HG02938 (cell line): ENCODE measurements around the gene SERAC1.

Experiments
- ATAC-seq: cut with Tn5 transposase; IDR thresholded peaks from one replicate; pipeline ENCODE4 v1.9.1; 2021; ENCODE audit warnings: mild to moderate bottlenecking, moderate library complexity; ENCODE audit not compliant: unreplicated experiment

Gene SERAC1

DNA sequence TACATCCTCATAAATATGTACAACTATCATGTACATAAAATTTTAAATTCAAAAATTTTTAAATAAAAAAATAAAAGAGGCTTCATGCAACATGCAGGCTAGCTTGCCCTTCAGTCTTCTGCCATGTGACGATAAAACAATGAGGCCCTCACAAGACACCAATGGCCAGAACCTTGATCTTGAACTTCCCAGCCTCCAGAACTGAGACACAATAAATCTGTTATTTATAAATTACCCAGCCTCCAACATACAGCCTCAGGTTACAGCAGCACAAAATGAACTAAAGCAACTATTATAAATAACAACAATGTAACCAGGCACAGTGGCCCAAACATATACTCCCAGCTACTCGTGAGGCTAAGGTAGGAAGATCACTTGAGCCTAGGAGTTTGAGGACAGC, 42.8 kb downstream of the SERAC1 start:
- no peak for ATAC-seq

DNA sequence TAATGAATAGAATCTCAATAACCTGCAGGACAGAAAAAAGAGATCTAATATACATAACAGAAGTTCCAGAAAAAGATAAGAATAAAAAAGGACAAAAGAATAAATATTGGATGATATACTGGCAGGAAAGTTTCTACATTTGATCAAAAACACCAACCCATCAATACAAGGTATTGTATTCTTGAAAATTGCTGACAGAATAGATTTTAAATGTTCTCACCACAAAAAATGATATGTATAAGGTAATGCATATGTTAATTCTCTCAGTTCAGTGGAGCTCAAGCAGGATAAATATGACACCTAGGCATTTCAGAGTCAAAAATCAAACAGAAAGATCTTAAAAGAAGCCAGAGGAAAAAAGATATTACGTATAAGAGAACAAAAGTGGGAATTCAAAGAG, 43.8 kb downstream of the SERAC1 start:
- ATAC-seq = no peak

DNA sequence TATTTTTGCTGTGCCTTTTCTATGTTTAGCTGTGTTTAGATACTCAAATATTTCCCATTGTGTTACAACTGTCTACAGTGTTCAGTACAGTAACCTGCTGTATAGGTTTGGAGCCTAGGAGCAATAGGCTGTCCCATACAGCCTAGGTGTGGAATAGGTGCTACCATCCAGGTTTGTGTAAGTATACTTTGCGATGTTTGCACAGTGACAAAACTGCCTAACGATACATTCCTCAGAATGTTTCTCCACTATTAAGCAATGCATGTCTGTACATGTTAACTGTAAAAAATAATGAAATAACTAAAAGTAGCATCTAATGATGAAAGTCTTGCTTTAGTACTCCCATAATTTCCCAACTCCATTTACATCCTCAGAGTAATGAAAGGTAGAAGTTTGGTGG, 46.0 kb downstream of the SERAC1 start:
- ATAC-seq = no peak

DNA sequence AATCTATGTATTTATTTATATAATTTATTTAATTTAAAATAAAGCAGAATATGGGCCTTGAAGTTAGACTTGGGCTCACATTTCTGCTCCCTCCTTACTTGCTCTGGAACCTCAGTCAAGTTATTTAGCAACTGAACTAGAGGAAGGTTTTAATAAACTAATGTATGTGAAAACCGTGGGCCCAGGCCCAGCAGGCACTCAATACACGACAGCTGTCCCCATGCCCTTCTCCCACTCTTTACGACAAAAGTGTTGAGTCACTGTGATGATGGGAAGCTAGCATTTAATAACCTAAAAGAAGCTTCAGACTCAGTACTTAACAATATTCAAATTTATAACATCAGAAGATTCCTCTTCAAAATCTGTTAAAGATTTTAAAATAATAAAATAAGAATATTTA, 46.7 kb downstream of the SERAC1 start:
- ATAC-seq = no peak

DNA sequence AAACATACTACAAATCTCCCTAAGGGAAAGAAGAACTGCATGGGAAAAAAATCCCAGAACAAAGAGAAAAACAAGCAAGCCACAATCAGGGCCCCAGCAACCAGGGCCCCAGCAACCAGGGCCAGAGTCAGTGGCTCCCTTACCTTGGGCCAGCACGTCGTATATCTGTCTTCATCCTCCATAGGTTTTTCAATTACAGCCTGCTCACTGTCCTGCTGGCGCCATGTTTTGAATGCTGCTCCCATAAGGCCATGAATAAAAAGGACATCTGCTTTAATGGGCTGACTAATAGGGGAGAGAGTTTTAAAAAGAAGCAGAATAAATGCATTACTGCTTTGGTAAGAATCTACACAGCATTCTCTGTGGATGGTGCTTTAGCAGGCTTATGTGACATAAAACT, 49.2 kb downstream of the SERAC1 start:
- ATAC-seq = no peak

DNA sequence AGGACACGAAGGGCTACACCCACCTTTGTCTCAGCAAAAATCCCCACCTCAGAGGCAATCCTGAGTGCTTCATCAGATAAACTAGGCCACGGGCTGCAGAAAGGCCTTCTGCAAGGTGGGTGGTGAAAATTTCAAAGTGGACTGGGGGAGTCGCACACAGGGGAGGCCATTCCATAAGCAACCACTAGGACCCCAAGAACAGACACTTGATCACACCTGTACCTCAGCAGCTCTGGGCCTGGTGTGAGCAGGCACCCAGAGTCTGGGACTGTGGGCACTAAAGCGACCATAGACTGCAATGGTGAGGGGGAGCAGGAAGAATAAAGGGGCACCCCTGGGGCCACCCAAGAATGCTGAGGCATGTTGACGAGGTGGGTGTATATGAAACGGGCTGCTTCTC, 52.6 kb downstream of the SERAC1 start:
- no peak for ATAC-seq

DNA sequence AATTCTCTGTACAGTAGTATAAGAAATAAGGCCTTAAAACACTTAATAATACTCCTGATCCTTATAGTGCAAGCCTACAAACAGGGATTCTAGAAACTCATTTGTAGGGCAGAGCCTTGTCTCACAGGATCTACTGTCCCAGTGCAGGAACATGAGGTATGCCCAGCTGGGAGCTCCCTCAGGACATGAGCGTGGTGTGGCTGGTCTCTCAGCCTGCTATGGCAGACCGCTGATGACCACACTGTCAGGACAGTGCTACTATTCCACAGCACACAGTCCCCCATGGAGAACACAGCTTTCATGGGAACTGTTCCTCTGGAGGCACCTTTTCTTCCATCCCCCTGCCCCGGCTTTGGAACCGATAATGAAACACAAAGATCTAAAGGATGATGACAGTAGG, 53.0 kb downstream of the SERAC1 start:
- no peak for ATAC-seq

GRCh38 chr6:158113802-158114201, 54.3 kb downstream of the SERAC1 start:
- ATAC-seq = no peak

DNA sequence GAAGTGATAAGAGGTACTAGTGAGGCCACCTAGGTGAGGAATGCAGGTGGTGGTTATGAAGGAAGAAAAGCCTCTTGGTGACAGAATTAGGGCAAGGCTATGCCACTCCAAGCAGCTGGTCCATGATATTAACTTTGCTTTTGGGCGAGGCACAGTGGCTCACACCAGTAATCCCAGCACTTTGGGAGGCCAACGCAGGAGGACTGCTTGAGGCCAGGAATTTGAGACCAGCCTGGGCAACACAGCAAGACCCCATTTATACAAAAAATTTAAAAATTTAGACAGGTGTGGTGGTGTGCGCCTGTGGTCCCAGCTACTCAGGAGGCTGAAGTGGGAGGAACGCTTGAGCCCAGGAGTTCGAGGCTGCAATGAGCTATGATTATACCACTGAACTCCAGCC, 56.1 kb downstream of the SERAC1 start:
- no peak for ATAC-seq

DNA sequence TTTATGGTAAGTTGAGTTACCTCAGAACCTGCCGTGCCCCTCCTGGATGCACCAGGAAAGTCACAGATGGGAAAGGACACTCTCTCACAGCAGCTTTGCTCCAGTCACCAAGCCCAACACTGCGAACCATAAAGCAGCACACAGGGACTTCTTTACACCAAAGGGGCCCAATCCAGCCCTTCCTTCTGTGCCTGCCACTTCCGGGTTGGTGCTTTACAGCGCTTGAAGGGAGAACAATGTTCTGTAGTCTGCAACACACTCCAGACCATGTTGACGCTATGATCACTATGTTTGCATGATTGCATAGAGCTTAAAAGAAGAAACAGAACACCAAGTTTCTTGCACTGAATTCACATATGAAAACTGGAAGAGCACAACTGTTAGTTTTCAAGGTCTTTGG, 57.1 kb downstream of the SERAC1 start:
- ATAC-seq = no peak

- no peak for ATAC-seq
These were observed 58.3 kb downstream of the SERAC1 start for GRCh38 chr6:158109748-158110147.

DNA sequence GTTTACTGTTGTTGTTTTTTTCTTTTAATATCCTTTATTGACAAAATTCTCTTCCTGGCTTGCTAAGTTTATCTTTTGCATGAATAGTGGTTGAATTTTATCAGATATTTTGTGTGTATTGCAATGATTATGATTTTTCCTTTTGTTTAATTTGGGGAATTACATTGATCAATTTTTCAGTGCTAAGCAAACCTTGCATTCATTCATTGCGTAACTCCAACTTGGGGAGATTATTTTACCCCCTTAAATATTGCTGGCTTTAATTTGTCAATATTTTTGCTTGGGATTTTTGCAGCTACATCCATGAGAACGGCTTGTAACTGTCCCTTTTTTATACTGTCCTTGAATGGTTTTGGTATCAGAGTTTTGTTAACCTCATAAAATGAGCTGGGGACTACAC, 63.4 kb downstream of the SERAC1 start:
- ATAC-seq = no peak

GRCh38 chr6:158103228-158103627, 64.8 kb downstream of the SERAC1 start:
- no peak for ATAC-seq

GRCh38 chr6:158095671-158096070, 72.4 kb downstream of the SERAC1 start:
- no peak for ATAC-seq

- ATAC-seq = no peak
These were observed 73.0 kb downstream of the SERAC1 start for GRCh38 chr6:158095031-158095430.

DNA sequence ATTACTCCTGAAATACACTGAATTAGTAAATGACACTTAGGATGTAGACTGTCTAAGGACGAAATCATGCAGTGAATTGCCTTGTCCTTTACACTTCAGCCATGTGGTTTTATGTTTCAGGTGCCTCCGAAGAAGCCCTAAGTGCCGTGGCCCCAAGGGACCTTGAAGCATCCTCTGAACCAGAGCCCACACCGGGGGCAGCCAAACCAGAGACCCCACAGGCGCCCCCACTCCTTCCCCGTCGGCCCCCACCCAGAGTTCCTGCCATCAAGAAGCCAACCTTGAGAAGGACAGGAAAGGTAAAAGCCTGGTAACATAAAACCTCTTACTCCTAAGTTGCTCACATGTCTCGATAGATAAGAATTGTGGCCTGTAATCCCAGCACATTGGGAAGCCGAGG, 75.3 kb downstream of the SERAC1 start:
- ATAC-seq = no peak

DNA sequence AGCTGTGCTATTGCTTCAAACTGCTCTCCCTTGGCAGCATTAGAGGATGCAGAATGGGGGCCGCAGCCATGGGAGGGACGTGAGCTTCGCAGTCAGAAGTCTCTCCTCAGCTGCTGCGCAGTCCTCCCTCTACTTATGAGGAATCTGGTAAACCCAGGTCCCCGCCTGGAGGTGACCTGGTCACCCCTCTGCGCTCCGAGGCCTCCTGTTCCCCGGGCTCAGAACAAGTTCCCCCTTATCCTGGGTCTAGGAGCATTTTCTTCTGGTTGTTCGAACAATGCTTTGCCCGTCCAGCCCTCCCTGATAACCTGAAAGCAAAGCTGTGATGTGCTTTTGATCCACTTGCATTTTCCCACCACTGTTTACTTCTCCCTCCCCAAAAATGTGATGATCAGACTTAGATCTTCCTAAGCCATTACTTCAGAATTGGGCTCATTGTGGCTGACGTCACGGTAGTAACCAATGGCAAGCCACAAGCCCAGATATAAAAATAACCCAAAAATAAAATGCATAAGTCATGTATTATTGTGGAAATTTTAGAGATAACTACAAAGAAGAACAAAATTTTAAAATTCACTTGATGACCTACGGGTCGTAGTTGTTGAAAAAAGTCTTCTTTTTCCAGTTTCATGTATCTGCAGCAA, 80.7 kb downstream of the SERAC1 start:
- ATAC-seq = no peak

- no peak for ATAC-seq
These were observed 81.4 kb downstream of the SERAC1 start for GRCh38 chr6:158086504-158087223.

DNA sequence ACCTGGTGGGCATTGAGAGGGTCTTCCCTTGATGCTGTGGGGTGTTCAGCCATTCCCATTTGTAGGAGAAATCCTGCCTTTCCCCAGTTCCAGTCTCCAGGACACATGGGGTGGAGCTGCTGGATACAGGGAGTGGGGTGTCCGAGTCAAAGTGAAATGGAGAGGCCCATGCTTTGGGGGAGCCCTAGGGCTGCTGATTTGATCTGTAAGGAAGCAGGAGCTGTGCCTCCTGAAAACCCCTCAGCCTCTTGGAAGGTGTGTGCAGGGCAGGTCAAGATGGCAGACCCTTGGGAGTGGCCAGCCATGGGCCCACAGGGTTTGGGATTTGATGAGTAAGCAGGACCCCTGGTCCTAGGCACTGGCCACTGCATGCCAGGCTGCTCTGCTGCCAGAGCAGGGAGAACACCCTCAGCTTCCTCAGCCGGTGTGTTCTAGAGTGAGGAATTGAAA, 82.0 kb downstream of the SERAC1 start:
- ATAC-seq = peak; percentile 61

DNA sequence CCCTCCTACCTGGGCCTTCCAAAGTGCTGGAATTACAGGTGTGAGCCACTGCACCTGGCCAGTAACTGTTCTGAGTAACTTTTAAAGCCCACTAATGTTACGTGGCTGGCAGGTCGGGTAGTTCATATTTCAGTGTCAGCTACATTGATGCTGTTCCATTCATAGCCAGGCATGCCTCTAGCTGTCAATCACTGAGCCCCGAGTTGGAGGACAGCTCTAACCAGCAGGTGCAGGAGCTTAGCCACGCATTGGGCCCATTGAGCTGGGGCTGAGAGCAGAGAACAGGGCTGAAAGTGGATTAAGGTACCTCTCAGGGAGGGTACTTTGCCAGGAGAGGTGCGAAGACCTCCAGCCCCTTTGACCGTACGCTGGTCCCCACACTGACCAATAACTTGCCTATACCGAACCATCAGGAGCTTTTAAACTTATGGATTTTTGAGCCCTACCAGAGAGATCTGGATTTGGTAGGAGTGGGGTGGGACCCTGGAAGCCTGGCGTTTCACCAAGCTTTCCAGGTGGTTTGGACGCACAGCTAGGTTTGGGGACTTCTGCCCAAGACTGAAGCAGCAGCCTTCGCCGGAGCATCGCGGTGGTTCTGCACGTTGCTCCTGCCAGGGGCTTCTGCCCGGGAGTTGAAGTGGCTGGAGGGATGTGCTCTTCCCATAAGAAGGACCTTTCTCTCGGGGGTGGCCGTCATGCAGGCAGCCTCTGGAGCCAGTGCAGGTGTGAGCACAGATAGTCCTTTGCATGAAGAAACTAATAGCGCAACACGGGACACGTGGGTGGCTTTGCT, 82.6 kb downstream of the SERAC1 start:
- ATAC-seq = no peak

GRCh38 chr6:158083455-158084325, 84.4 kb downstream of the SERAC1 start:
- no peak for ATAC-seq
